Adipocyte (in vitro differentiated cells): ENCODE data around the gene IPPK.
"Not testable (repeated sequence)": the region's sequence is repeated elsewhere in the genome, so short reads cannot be mapped to it uniquely, and the experiment has no call there.

ENCODE experiments used
- DNase-seq: peaks from one replicate; pipeline ENCODE4 v3.0.0-alpha.2; 2015; ENCODE audit warnings: low read depth
- H3K27me3 ChIP-seq: replicated peaks from 2 replicates; pipeline ENCODE4 v1.7.0; 2013; ENCODE audit warnings: mild to moderate bottlenecking, low read length, moderate library complexity; ENCODE audit not compliant: control insufficient read depth, insufficient read depth
- H3K36me3 ChIP-seq: 2 replicates; pipeline ENCODE4 v1.7.0; 2013; ENCODE audit warnings: low read length, mild to moderate bottlenecking, moderate library complexity; ENCODE audit not compliant: control insufficient read depth, insufficient read depth, severe bottlenecking
- H3K4me1 ChIP-seq: 2 replicates; pipeline ENCODE4 v1.7.0; 2013; ENCODE audit warnings: mild to moderate bottlenecking, low read length, moderate library complexity; ENCODE audit not compliant: control insufficient read depth, insufficient read depth
- H3K4me3 ChIP-seq: 2 replicates; pipeline ENCODE4 v1.7.0; 2013; ENCODE audit warnings: mild to moderate bottlenecking, low read length, moderate library complexity
- H3K9ac ChIP-seq: 2 replicates; pipeline ENCODE4 v1.7.0; 2013; ENCODE audit warnings: mild to moderate bottlenecking, low read length, moderate library complexity
- H3K9me3 ChIP-seq: 2 replicates; pipeline ENCODE4 v1.7.0; 2013; ENCODE audit warnings: mild to moderate bottlenecking, low read length, moderate library complexity; ENCODE audit not compliant: control insufficient read depth

IPPK gene

DNA sequence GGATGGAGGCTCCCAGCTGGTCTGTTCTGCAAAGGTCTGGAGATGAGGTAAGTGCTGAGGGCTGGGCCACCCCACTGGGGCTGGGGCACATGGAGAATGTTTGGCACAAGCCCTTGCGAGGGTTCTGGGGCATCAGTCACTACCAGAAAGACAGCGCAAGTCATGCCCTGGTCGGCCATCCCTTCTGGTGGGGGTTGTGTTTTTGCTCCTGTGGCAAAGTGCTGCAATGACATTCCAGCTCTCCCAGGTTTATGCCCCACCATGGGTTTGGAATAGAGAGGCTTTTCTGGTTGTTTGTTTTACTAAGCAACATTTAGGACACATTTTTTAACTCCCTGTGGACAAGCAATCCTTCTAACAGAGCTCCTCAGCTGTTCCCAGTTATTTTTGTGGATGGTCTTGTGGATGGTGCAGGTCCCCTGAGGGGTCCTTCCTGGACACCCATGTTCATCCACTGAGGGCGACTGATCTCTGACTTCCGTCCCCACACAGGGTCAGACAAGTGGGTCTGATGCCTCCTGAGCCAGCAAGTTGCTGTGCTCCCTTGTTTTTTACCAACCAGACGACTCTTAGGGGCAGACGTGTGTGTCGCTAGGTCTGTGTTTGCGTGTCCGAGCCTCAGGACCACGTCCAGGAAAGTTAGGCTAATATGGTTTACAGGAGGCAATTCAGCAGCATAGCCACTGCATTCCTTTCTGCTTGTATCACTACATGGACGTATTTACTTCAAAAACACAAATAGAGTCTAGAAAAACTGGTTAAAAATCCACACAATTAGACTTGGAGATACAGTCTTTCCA lies 69.3 kb downstream of the IPPK start:
- Histone ChIP-seq H3K27me3 (no peaks in the 10 kb centered on the region), H3K4me3 (peak overlapping the region; percentile 57), H3K36me3 (no peaks in the 10 kb centered on the region), H3K9ac (peak overlapping the region; percentile 69), H3K4me1 (peaks cover 25% of the 10 kb centered on the region), H3K9me3 (peaks cover 8% of the 10 kb centered on the region)
- DNase-seq = peak; percentile 73

- Histone ChIP-seq H3K9ac (no peak overlapping the region), H3K9me3 (peaks cover 8% of the 10 kb centered on the region), H3K4me3 (no peak overlapping the region), H3K4me1 (peaks cover 25% of the 10 kb centered on the region), H3K36me3 (no peaks in the 10 kb centered on the region), H3K27me3 (no peaks in the 10 kb centered on the region)
- DNase-seq = peak; percentile 3
These were observed 69.9 kb downstream of the IPPK start for GRCh38 chr9:92599938-92600461.

- no peak for DNase-seq
- Histone ChIP-seq H3K9ac (no peak overlapping the region), H3K4me3 (no peak overlapping the region), H3K4me1 (peaks cover 33% of the 10 kb centered on the region), H3K36me3 (no peaks in the 10 kb centered on the region), H3K9me3 (no peaks in the 10 kb centered on the region), H3K27me3 (no peaks in the 10 kb centered on the region)
These were observed 71.5 kb downstream of the IPPK start for GRCh38 chr9:92598382-92598781.

GRCh38 chr9:92595930-92596329 lies 74.0 kb downstream of the IPPK start:
- H3K36me3 ChIP-seq = no peaks in the 10 kb centered on the region
- no peaks in the 10 kb centered on the region for H3K9me3 ChIP-seq
- H3K4me1 ChIP-seq = peaks cover 30% of the 10 kb centered on the region
- H3K4me3 ChIP-seq = no peak overlapping the region
- no peaks in the 10 kb centered on the region for H3K27me3 ChIP-seq
- no peak overlapping the region for H3K9ac ChIP-seq
- DNase-seq = no peak

DNA sequence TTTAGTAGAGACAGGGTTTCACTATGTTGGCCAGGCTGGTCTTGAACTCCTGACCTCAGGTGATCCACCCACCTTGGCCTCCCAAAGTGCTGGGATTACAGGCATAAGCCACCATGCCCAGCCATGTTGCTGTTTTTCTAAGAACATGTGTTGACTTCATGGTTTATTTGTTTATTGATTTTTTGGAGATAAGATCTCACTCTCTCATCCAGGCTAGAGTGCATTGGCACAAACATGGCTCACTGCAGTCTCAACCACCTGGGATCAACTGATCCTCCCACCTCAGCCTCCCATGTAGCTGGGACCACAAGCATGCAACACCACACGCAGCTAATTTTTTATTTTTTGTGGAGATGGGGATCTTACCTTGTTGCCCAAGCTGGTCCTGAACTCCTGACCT lies 74.9 kb downstream of the IPPK start:
- H3K9ac ChIP-seq, H3K9me3 ChIP-seq, H3K36me3 ChIP-seq, H3K27me3 ChIP-seq, DNase-seq, H3K4me3 ChIP-seq: not testable (repeated sequence)
- peaks cover 29% of the 10 kb centered on the region for H3K4me1 ChIP-seq

GRCh38 chr9:92592946-92593861 lies 76.7 kb downstream of the IPPK start:
- Histone ChIP-seq H3K27me3 (no peaks in the 10 kb centered on the region), H3K4me1 (peaks cover 29% of the 10 kb centered on the region), H3K9me3 (no peaks in the 10 kb centered on the region), H3K4me3 (no peak overlapping the region), H3K9ac (no peak overlapping the region), H3K36me3 (no peaks in the 10 kb centered on the region)
- DNase-seq = peak; percentile 27

DNA sequence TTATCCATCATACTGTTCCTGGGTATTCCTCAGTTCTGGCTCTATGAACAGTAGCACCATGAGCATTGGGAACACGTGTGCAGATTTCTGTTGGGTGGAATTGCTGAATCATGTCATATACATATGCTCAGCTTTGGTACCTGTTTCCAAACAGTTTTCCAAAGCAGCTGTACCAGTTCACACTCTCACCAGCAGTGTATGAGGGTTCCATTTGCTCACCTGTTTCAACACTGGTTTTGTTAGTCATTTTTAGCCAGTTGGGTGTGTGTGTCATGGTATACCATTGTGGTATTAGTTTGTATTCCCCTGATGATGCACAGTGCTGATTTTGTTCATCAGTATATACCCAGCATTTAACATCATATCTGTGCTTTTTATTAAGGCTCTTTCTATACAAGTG lies 77.4 kb downstream of the IPPK start:
- no peak overlapping the region for H3K4me3 ChIP-seq
- no peaks in the 10 kb centered on the region for H3K27me3 ChIP-seq
- H3K36me3 ChIP-seq = no peaks in the 10 kb centered on the region
- no peaks in the 10 kb centered on the region for H3K9me3 ChIP-seq
- DNase-seq = no peak
- peaks cover 25% of the 10 kb centered on the region for H3K4me1 ChIP-seq
- no peak overlapping the region for H3K9ac ChIP-seq

DNA sequence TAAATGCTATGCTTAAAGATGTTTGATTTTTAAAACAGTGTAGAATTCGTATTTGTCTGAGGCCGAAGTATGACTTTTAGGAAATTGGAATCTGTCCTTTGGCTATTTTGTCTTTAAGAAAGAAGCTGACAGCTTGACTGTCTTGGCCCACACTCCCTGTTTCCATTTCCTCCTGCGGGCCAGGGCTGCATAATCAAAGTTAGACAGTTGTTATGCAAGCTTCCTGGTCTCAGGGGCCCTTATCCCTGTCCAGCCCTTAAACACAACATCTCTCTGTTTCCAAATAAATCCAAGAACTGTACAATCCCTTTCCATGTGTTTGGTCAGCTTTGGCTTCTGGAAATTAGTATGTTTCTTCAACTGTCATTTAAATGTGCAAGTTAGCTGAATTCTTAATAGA lies 79.6 kb downstream of the IPPK start:
- H3K9me3 ChIP-seq = no peaks in the 10 kb centered on the region
- H3K4me1 ChIP-seq = peaks cover 25% of the 10 kb centered on the region
- H3K27me3 ChIP-seq = no peaks in the 10 kb centered on the region
- peak; percentile 83 for DNase-seq
- H3K4me3 ChIP-seq = peak overlapping the region; percentile 15
- peak overlapping the region; percentile 38 for H3K9ac ChIP-seq
- H3K36me3 ChIP-seq = no peaks in the 10 kb centered on the region

DNA sequence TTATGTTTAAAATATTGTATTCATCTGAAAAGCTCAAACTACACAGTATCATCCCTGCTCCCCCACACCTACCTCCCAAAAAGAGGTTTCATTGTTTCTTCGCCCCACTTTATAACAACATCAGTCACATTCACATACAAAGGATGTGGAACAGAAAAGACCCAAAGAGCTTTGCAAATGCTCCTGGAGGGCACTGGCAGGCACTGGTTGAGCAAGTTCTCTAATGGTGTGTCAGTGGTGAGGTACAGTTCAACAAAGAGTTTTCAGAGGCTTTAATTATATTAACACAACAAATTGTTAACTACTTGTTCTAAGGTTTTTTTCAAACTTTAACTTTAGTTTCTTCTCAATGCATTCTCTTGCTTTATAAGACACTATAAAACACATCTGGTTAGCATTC lies 80.0 kb downstream of the IPPK start:
- Histone ChIP-seq H3K4me3 (peak overlapping the region; percentile 15), H3K36me3 (no peaks in the 10 kb centered on the region), H3K9ac (peak overlapping the region; percentile 38), H3K4me1 (peaks cover 25% of the 10 kb centered on the region), H3K27me3 (no peaks in the 10 kb centered on the region), H3K9me3 (no peaks in the 10 kb centered on the region)
- no peak for DNase-seq

GRCh38 chr9:92576175-92576574 lies 93.8 kb downstream of the IPPK start:
- no peaks in the 10 kb centered on the region for H3K4me1 ChIP-seq
- no peaks in the 10 kb centered on the region for H3K27me3 ChIP-seq
- no peaks in the 10 kb centered on the region for H3K9me3 ChIP-seq
- H3K9ac ChIP-seq = no peak overlapping the region
- no peaks in the 10 kb centered on the region for H3K36me3 ChIP-seq
- DNase-seq = no peak
- H3K4me3 ChIP-seq = no peak overlapping the region

DNA sequence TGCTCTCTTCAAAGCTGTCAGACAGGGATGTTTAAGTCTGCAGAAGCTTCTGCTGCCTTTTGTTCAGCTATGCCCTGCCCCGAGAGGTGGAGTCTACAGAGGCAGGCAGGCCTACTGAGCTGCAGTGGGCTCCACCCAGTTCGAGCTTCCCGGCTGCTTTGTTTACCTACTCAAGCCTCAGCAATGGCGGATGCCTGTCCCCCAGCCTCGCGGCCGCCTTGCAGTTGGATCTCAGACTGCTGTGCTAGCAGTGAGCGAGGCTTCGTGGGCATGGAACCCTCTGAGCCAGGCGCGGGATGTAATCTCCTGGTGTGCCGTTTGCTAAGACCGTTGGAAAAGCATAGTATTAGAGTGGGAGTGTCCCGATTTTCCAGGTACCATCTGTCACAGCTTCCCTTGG lies 96.3 kb downstream of the IPPK start:
- DNase-seq, H3K36me3 ChIP-seq, H3K27me3 ChIP-seq, H3K9me3 ChIP-seq, H3K4me3 ChIP-seq, H3K9ac ChIP-seq, H3K4me1 ChIP-seq: not testable (repeated sequence)
